Calu3 (cell line): ENCODE results near the gene PER2. TPM values are rescaled to one million over a fixed set of nuclear protein-coding genes. Genes with fewer than 3 reads are reported as not detected.

Source experiments
- BruUV-seq: library from RNA; stranded (reverse); fragments of 400-500 nt; replicated peaks from 2 replicates; lab custom pipeline; 2021; lab: Mats Ljungman, UMichigan
- CTCF ChIA-PET: fragments of 300-600 bp; sonication (Branson Sonifier 250); formaldehyde crosslinking; loops from one replicate; lab custom pipeline; 2022; ENCODE audit warnings: antibody characterized with exemption; lab: Charles Lee
- DNase-seq: peaks from one replicate; pipeline ENCODE4 v3.0.0; 2022
- H3K27ac Mint-ChIP-seq: one replicate; pipeline ENCODE4 v1.8.0; 2022; ENCODE audit warnings: mixed read lengths; ENCODE audit not compliant: unreplicated experiment
- H3K27me3 Mint-ChIP-seq: one replicate; pipeline ENCODE4 v1.8.0; 2022; ENCODE audit warnings: mixed read lengths; ENCODE audit not compliant: unreplicated experiment
- H3K36me3 Mint-ChIP-seq: one replicate; pipeline ENCODE4 v1.8.0; 2022; ENCODE audit warnings: mild to moderate bottlenecking, moderate library complexity, mixed read lengths; ENCODE audit not compliant: insufficient read depth, unreplicated experiment
- H3K4me1 Mint-ChIP-seq: one replicate; pipeline ENCODE4 v1.8.0; 2022; ENCODE audit warnings: mild to moderate bottlenecking, low read depth, mixed read lengths; ENCODE audit not compliant: unreplicated experiment
- H3K4me3 Mint-ChIP-seq: one replicate; pipeline ENCODE4 v1.8.0; 2022; ENCODE audit warnings: mild to moderate bottlenecking, low read depth, moderate library complexity, mixed read lengths; ENCODE audit not compliant: unreplicated experiment
- H3K9me3 Mint-ChIP-seq: one replicate; pipeline ENCODE4 v1.8.0; 2022; ENCODE audit warnings: low read depth, mixed read lengths; ENCODE audit not compliant: unreplicated experiment
- CTCF ChIP-seq: fragments of 200-600 bp; IDR thresholded peaks from one replicate; pipeline ENCODE4 v1.8.0; 2022; ENCODE audit warnings: antibody characterized with exemption; ENCODE audit not compliant: unreplicated experiment
- intact Hi-C: fragments of 100-400 bp; cut with micrococcal nuclease; formaldehyde crosslinking; loops from one replicate; pipeline ENCODE4 v1.10.0; 2022; ENCODE audit not compliant: unreplicated experiment
- total RNA-seq: library from RNA; stranded (reverse); gene quantifications from 2 replicates; pipeline ENCODE4 v1.2.3, GENCODE V29; 2022

The PER2 gene
- total RNA-seq, 1 experiment from 2014 or later, result 14.0 TPM

- peaks cover 10% of the 10 kb centered on the region for H3K4me1 Mint-ChIP-seq
- CTCF ChIA-PET, result no interaction called here
- H3K27me3 Mint-ChIP-seq, result peaks cover 28% of the 10 kb centered on the region
Measured at GRCh38 chr2:238231251-238231793, 57.1 kb downstream of the PER2 start.

GRCh38 chr2:238230699-238231098 is 57.7 kb downstream of the PER2 start:
- CTCF ChIA-PET, result no interaction called here
- no TSS peak for BruUV-seq
- H3K4me3 Mint-ChIP-seq, result peak overlapping the region; percentile 79
- intact Hi-C loops, result no loop called here
- H3K9me3 Mint-ChIP-seq, result no peaks in the 10 kb centered on the region
- no peak for TF ChIP-seq CTCF
- peaks cover 22% of the 10 kb centered on the region for H3K27me3 Mint-ChIP-seq
- no peak for DNase-seq
- peaks cover 21% of the 10 kb centered on the region for H3K36me3 Mint-ChIP-seq
- peaks cover 10% of the 10 kb centered on the region for H3K4me1 Mint-ChIP-seq
- no peak overlapping the region for H3K27ac Mint-ChIP-seq

More at GRCh38 chr2:238231251-238231793, 57.1 kb downstream of the PER2 start:
- Mint-ChIP-seq H3K9me3 (no peaks in the 10 kb centered on the region), H3K27ac (peak overlapping the region; percentile 40), H3K4me3 (peak overlapping the region; percentile 79), H3K36me3 (peaks cover 21% of the 10 kb centered on the region)
- TSS peak; percentile 45 for BruUV-seq
- no peak for TF ChIP-seq CTCF
- intact Hi-C loops, result no loop called here
- DNase-seq, result peak; percentile 63

GRCh38 chr2:238228700-238229099 is 59.7 kb downstream of the PER2 start:
- no peak for DNase-seq
- intact Hi-C loops, result no loop called here
- Mint-ChIP-seq H3K4me3 (no peak overlapping the region), H3K27me3 (peaks cover 11% of the 10 kb centered on the region), H3K4me1 (peaks cover 10% of the 10 kb centered on the region), H3K36me3 (peaks cover 15% of the 10 kb centered on the region), H3K9me3 (no peaks in the 10 kb centered on the region), H3K27ac (no peak overlapping the region)
- TF ChIP-seq CTCF, result no peak
- CTCF ChIA-PET, result no interaction called here
- no TSS peak for BruUV-seq

GRCh38 chr2:238227587-238228032 is 60.8 kb downstream of the PER2 start:
- no TSS peak for BruUV-seq
- DNase-seq, result no peak
- no peak overlapping the region for H3K27ac Mint-ChIP-seq
- peaks cover 9% of the 10 kb centered on the region for H3K27me3 Mint-ChIP-seq
- intact Hi-C loops, result no loop called here
- CTCF ChIA-PET, result no interaction called here
- H3K4me1 Mint-ChIP-seq, result peaks cover 10% of the 10 kb centered on the region
- H3K9me3 Mint-ChIP-seq, result no peaks in the 10 kb centered on the region
- TF ChIP-seq CTCF, result no peak
- no peak overlapping the region for H3K4me3 Mint-ChIP-seq
- peaks cover 15% of the 10 kb centered on the region for H3K36me3 Mint-ChIP-seq
